PC-3 (cell line): Measurements from ENCODE around the gene EDEM3. TPM values are rescaled to one million over a fixed set of nuclear protein-coding genes. Genes with fewer than 3 reads are reported as not detected.

Experiments used
- ATAC-seq: fragments of 200-7000 bp; cut with Tn5 transposase; 2 replicates; pipeline ENCODE4 v1.9.1; 2020; ENCODE audit warnings: mild to moderate bottlenecking, moderate library complexity
- BruUV-seq: library from RNA; stranded (reverse); fragments of 400-500 nt; replicated peaks from 2 replicates; lab custom pipeline; 2021; lab: Mats Ljungman, UMichigan
- CTCF ChIA-PET: fragments of 300-600 bp; sonication (Branson Sonifier 250); formaldehyde crosslinking; loops from one replicate; lab custom pipeline; 2022; ENCODE audit warnings: antibody characterized with exemption; lab: Charles Lee
- POLR2A ChIA-PET: fragments of 300-600 bp; sonication (Branson Sonifier 250); formaldehyde crosslinking; loops from one replicate; lab custom pipeline; 2022; ENCODE audit warnings: antibody characterized with exemption; ENCODE audit not compliant: unreplicated experiment; lab: Charles Lee
- DNase-seq: peaks from one replicate; pipeline ENCODE4 v3.0.0-alpha.2; 2015
- H2AFZ ChIP-seq: fragments of 300-600 bp; sonication (generic); 2 replicates; pipeline ENCODE4 v1.6.0; 2016; ENCODE audit warnings: antibody characterized with exemption, low read length
- H3F3A ChIP-seq: fragments of 300-600 bp; sonication (generic); one replicate; pipeline ENCODE4 v1.6.0; 2017; ENCODE audit warnings: antibody characterized with exemption, low read length, control low read depth, mild to moderate bottlenecking; ENCODE audit not compliant: unreplicated experiment
- H3K27ac ChIP-seq: fragments of 300-600 bp; sonication (generic); 2 replicates; pipeline ENCODE4 v1.5.1; 2016; ENCODE audit warnings: mild to moderate bottlenecking, low read length
- H3K27me3 ChIP-seq: fragments of 300-600 bp; sonication (generic); 2 replicates; pipeline ENCODE4 v1.6.1; 2016; ENCODE audit warnings: low read length, mixed read lengths
- H3K36me3 ChIP-seq: fragments of 300-600 bp; sonication (generic); 2 replicates; pipeline ENCODE4 v1.6.1; 2016; ENCODE audit warnings: low read depth, mixed run types, low read length, mixed read lengths
- H3K4me1 ChIP-seq: fragments of 300-600 bp; sonication (generic); 2 replicates; pipeline ENCODE4 v1.5.1; 2016; ENCODE audit warnings: low read length; ENCODE audit not compliant: insufficient read depth
- H3K4me2 ChIP-seq: fragments of 300-600 bp; sonication (generic); 2 replicates; pipeline ENCODE4 v1.6.0; 2016; ENCODE audit warnings: low read length
- H3K4me3 ChIP-seq: fragments of 300-600 bp; sonication (generic); 2 replicates; pipeline ENCODE4 v1.5.1; 2016; ENCODE audit warnings: mild to moderate bottlenecking, low read length, mixed read lengths
- H3K79me2 ChIP-seq: fragments of 300-600 bp; sonication (generic); 2 replicates; pipeline ENCODE4 v1.6.1; 2017; ENCODE audit warnings: low read length, mixed read lengths
- H3K9ac ChIP-seq: fragments of 300-600 bp; sonication (generic); 2 replicates; pipeline ENCODE4 v1.6.0; 2016; ENCODE audit warnings: mild to moderate bottlenecking, low read length
- H3K9me2 ChIP-seq: fragments of 300-600 bp; sonication (generic); replicated peaks from 2 replicates; pipeline ENCODE4 v1.6.1; 2016; ENCODE audit warnings: mixed run types, low read length, mixed read lengths
- H3K9me3 ChIP-seq: fragments of 300-600 bp; sonication (generic); 2 replicates; pipeline ENCODE4 v1.6.1; 2016; ENCODE audit warnings: low read length, mixed read lengths
- H4K20me1 ChIP-seq: fragments of 300-600 bp; sonication (generic); 2 replicates; pipeline ENCODE4 v1.6.1; 2016; ENCODE audit warnings: low read length, mixed read lengths
- CTCF ChIP-seq: fragments of 300-600 bp; sonication (generic); conservative IDR thresholded peaks from 2 replicates; pipeline ENCODE4 v1.5.1; 2017; ENCODE audit warnings: antibody characterized with exemption, low read depth, mild to moderate bottlenecking, low read length
- EZH2 ChIP-seq: fragments of 300-600 bp; sonication (generic); IDR thresholded peaks from one replicate; pipeline ENCODE4 v1.6.1; 2017; ENCODE audit warnings: antibody characterized with exemption, mild to moderate bottlenecking, low read length; ENCODE audit not compliant: unreplicated experiment
- EZH2phosphoT487 ChIP-seq: fragments of 300-600 bp; sonication (generic); IDR thresholded peaks from 2 replicates; pipeline ENCODE4 v1.6.1; 2018; ENCODE audit warnings: mild to moderate bottlenecking, antibody characterized with exemption, low read length, borderline replicate concordance
- intact Hi-C: fragments of 100-400 bp; cut with micrococcal nuclease; formaldehyde crosslinking; loops from 2 replicates; pipeline ENCODE4 v1.9.0; 2023
- total RNA-seq: library from RNA; depleted of rRNA; stranded (reverse); fragments of >200 nt; gene quantifications from 2 replicates; pipeline ENCODE4 v1.2.3, GENCODE V29; 2014

The EDEM3 gene
- total RNA-seq, 1 experiment from 2014 or later = 16.2 TPM

GRCh38 chr1:184646824-184647223 lies 107.8 kb downstream of the EDEM3 start:
- no peak for ATAC-seq
- POLR2A ChIA-PET = no interaction called here
- no peaks in the 10 kb centered on the region for H3K36me3 ChIP-seq
- TF ChIP-seq EZH2 = no peak
- TF ChIP-seq EZH2phosphoT487 = no peak
- no peak for TF ChIP-seq CTCF
- DNase-seq = no peak
- no peak overlapping the region for H2AFZ ChIP-seq
- H3K4me2 ChIP-seq = no peak overlapping the region
- no peaks in the 10 kb centered on the region for H3K9me3 ChIP-seq
- H3K4me3 ChIP-seq = no peak overlapping the region
- H3K4me1 ChIP-seq = no peaks in the 10 kb centered on the region
- H3K27me3 ChIP-seq = no peaks in the 10 kb centered on the region
- no peaks in the 10 kb centered on the region for H3K79me2 ChIP-seq
- H3F3A ChIP-seq = no peaks in the 10 kb centered on the region
- H3K9me2 ChIP-seq = no peaks in the 10 kb centered on the region
- intact Hi-C loops = no loop called here
- no TSS peak for BruUV-seq
- H4K20me1 ChIP-seq = no peaks in the 10 kb centered on the region
- H3K9ac ChIP-seq = no peak overlapping the region
- CTCF ChIA-PET = no interaction called here
- H3K27ac ChIP-seq = no peak overlapping the region

GRCh38 chr1:184646178-184646701 lies 108.4 kb downstream of the EDEM3 start:
- no peaks in the 10 kb centered on the region for H4K20me1 ChIP-seq
- POLR2A ChIA-PET = no interaction called here
- intact Hi-C loops = no loop called here

More at GRCh38 chr1:184646178-184646701, 108.4 kb downstream of the EDEM3 start:
- no TSS peak for BruUV-seq
- Histone ChIP-seq H3K27me3 (no peaks in the 10 kb centered on the region), H3F3A (no peaks in the 10 kb centered on the region), H3K79me2 (no peaks in the 10 kb centered on the region), H3K4me2 (no peak overlapping the region), H3K4me1 (no peaks in the 10 kb centered on the region), H3K9me2 (no peaks in the 10 kb centered on the region), H3K27ac (no peak overlapping the region), H3K36me3 (no peaks in the 10 kb centered on the region), H2AFZ (no peak overlapping the region), H3K4me3 (no peak overlapping the region), H3K9ac (no peak overlapping the region), H3K9me3 (no peaks in the 10 kb centered on the region)
- ATAC-seq (no peak), DNase-seq (no peak)
- CTCF ChIA-PET = no interaction called here
- no peak for TF ChIP-seq EZH2
- TF ChIP-seq CTCF = no peak
- no peak for TF ChIP-seq EZH2phosphoT487
